ENCODE data around the gene ANKRD29.

DNA sequence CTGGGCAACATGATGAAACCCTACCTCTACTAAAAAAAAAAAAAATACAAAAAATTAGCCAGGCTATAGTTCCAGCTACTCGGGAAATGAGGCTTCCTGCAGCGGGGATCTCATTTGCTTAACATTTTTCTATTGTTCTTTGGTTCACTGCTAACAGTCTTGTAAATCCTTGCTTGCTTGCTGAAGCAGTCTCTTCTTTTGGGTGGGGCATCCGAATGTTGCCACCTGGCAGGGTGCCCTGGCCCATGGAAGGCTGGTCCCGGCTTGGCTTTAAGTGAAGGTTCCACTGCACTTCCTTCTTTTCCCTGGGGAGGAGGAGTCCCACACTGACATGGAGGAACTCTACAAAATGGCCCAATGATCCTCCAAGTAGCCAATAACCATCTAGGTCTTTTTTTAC, 6.0 kb upstream of the ANKRD29 start:
- TF ChIP-seq, protein P1, sequence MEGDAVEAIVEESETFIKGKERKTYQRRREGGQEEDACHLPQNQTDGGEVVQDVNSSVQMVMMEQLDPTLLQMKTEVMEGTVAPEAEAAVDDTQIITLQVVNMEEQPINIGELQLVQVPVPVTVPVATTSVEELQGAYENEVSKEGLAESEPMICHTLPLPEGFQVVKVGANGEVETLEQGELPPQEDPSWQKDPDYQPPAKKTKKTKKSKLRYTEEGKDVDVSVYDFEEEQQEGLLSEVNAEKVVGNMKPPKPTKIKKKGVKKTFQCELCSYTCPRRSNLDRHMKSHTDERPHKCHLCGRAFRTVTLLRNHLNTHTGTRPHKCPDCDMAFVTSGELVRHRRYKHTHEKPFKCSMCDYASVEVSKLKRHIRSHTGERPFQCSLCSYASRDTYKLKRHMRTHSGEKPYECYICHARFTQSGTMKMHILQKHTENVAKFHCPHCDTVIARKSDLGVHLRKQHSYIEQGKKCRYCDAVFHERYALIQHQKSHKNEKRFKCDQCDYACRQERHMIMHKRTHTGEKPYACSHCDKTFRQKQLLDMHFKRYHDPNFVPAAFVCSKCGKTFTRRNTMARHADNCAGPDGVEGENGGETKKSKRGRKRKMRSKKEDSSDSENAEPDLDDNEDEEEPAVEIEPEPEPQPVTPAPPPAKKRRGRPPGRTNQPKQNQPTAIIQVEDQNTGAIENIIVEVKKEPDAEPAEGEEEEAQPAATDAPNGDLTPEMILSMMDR (optimal IDR thresholded peaks at IDR 0.05 in 1 of 3, IDR thresholded peaks at IDR 0.05 in 1 of 3, conservative IDR thresholded peaks at IDR 0.05 in 1 of 3; ENCODE audit: extremely low read depth in 1 of 3, insufficient read depth in 2 of 3, low read length in 3 of 3): no peak
- no peak for TF ChIP-seq EZH2 (IDR thresholded peaks at IDR 0.05; ENCODE audit: low read length)

All from keratinocyte (primary cell).